ENCODE results near the gene WDR81. TPM values are rescaled to one million over a fixed set of nuclear protein-coding genes. Genes with fewer than 3 reads are reported as not detected.

Gene WDR81
- total RNA-seq, 2 experiments from 2014 or later, result 19.1 to 24.4 TPM

GRCh38 chr17:1730326-1731193 is 6.1 kb downstream of the WDR81 start:
- Histone ChIP-seq H4K20me1 (ENCODE audit: insufficient read depth, low read length) (no peaks in the 10 kb centered on the region), H2AFZ (ENCODE audit: low read length) (no peak overlapping the region), H3K36me3 (ENCODE audit: insufficient read depth, low read length) (peaks cover 9% of the 10 kb centered on the region; the same call in 1 of the 2 replicates), H3K4me1 (ENCODE audit: insufficient read depth, low read length, poor library complexity, severe bottlenecking) (peaks cover 1% of the 10 kb centered on the region), H3K4me3 (ENCODE audit: low read depth, low read length, poor library complexity, severe bottlenecking) (no peak overlapping the region), H3K27ac (ENCODE audit: low read depth, low read length, poor library complexity, severe bottlenecking) (no peak overlapping the region), H3K4me2 (ENCODE audit: low read length) (no peak overlapping the region), H3K9me3 (ENCODE audit: low read length) (no peaks in the 10 kb centered on the region), H3K9me2 (ENCODE audit: insufficient read depth, low read length) (no peaks in the 10 kb centered on the region), H3K79me2 (ENCODE audit: insufficient read depth, low read depth, low read length) (peaks cover 2% of the 10 kb centered on the region)
- no peak for DNase-seq (ENCODE audit: low spot score)
- POLR2A ChIA-PET, result no interaction called here
- intact Hi-C loops (cut with micrococcal nuclease; ENCODE audit: unreplicated experiment), result no loop called here
- BruUV-seq (replicated peaks), result no TSS peak
- CTCF ChIA-PET (ENCODE audit: unreplicated experiment), result no interaction called here
- TF ChIP-seq CTCF (conservative IDR thresholded peaks at IDR 0.05; ENCODE audit: low read length) (no peak), EZH2phosphoT487 (IDR thresholded peaks at IDR 0.05; ENCODE audit: borderline replicate concordance, low read depth, low read length) (no peak)

- H3K79me2 ChIP-seq (ENCODE audit: insufficient read depth, low read depth, low read length), result no peaks in the 10 kb centered on the region; the same call in 1 of the 2 replicates
- no peaks in the 10 kb centered on the region for H4K20me1 ChIP-seq (ENCODE audit: insufficient read depth, low read length)
- H3K4me3 ChIP-seq (ENCODE audit: low read depth, low read length, poor library complexity, severe bottlenecking), result no peak overlapping the region
- H3K9me2 ChIP-seq (ENCODE audit: insufficient read depth, low read length), result no peaks in the 10 kb centered on the region
- ChIA-PET POLR2A (no interaction called here), CTCF (ENCODE audit: unreplicated experiment) (no interaction called here)
- H3K4me1 ChIP-seq (ENCODE audit: insufficient read depth, low read length, poor library complexity, severe bottlenecking), result no peaks in the 10 kb centered on the region
- no peaks in the 10 kb centered on the region for H3K9me3 ChIP-seq (ENCODE audit: low read length)
- H3K36me3 ChIP-seq (ENCODE audit: insufficient read depth, low read length), result peaks cover 9% of the 10 kb centered on the region; the same call in 1 of the 2 replicates
- TF ChIP-seq CTCF (conservative IDR thresholded peaks at IDR 0.05; ENCODE audit: low read length) (no peak), EZH2phosphoT487 (IDR thresholded peaks at IDR 0.05; ENCODE audit: borderline replicate concordance, low read depth, low read length) (no peak)
- DNase-seq (ENCODE audit: low spot score), result no peak
- H3K4me2 ChIP-seq (ENCODE audit: low read length), result no peak overlapping the region
- BruUV-seq (replicated peaks), result no TSS peak
- intact Hi-C loops (cut with micrococcal nuclease; ENCODE audit: unreplicated experiment), result no loop called here
- H2AFZ ChIP-seq (ENCODE audit: low read length), result no peak overlapping the region
- no peak overlapping the region for H3K27ac ChIP-seq (ENCODE audit: low read depth, low read length, poor library complexity, severe bottlenecking)
These were observed 6.6 kb downstream of the WDR81 start for GRCh38 chr17:1731194-1731506.

- Histone ChIP-seq H2AFZ (ENCODE audit: low read length) (no peak overlapping the region), H3K27ac (ENCODE audit: low read depth, low read length, poor library complexity, severe bottlenecking) (no peak overlapping the region), H4K20me1 (ENCODE audit: insufficient read depth, low read length) (no peaks in the 10 kb centered on the region), H3K4me3 (ENCODE audit: low read depth, low read length, poor library complexity, severe bottlenecking) (no peak overlapping the region), H3K9me3 (ENCODE audit: low read length) (no peaks in the 10 kb centered on the region), H3K4me1 (ENCODE audit: insufficient read depth, low read length, poor library complexity, severe bottlenecking) (no peaks in the 10 kb centered on the region), H3K9me2 (ENCODE audit: insufficient read depth, low read length) (no peaks in the 10 kb centered on the region), H3K4me2 (ENCODE audit: low read length) (no peak overlapping the region), H3K36me3 (ENCODE audit: insufficient read depth, low read length) (no peaks in the 10 kb centered on the region; the same call in 1 of the 2 replicates), H3K79me2 (ENCODE audit: insufficient read depth, low read depth, low read length) (no peaks in the 10 kb centered on the region)
- TF ChIP-seq CTCF (conservative IDR thresholded peaks at IDR 0.05; ENCODE audit: low read length) (no peak), EZH2phosphoT487 (IDR thresholded peaks at IDR 0.05; ENCODE audit: borderline replicate concordance, low read depth, low read length) (no peak)
- intact Hi-C loops (cut with micrococcal nuclease; ENCODE audit: unreplicated experiment), result no loop called here
- ChIA-PET POLR2A (interaction anchor here (0.7 kb wide), 1 partner anchor 285 kb away, joined by 3 read pairs; no protein-coding TSS in a partner anchor), CTCF (ENCODE audit: unreplicated experiment) (no interaction called here)
- no TSS peak for BruUV-seq (replicated peaks)
- no peak for DNase-seq (ENCODE audit: low spot score)
These were observed 7.8 kb downstream of the WDR81 start for GRCh38 chr17:1732241-1732832.

Data from OCI-LY7 (cell line).